Panc1 (cell line): ENCODE measurements around the gene ANKRD49. TPM values are rescaled to one million over a fixed set of nuclear protein-coding genes. Genes with fewer than 3 reads are reported as not detected.

Experiments used
- ATAC-seq: fragments of 200-7000 bp; cut with Tn5 transposase; 2 replicates; pipeline ENCODE4 v1.9.1; 2020; ENCODE audit warnings: mild to moderate bottlenecking, moderate library complexity
- BruUV-seq: library from RNA; stranded (reverse); fragments of 400-500 nt; replicated peaks from 2 replicates; lab custom pipeline; 2021; lab: Mats Ljungman, UMichigan
- CTCF ChIA-PET: fragments of 300-600 bp; sonication (Branson Sonifier 250); formaldehyde crosslinking; loops from one replicate; lab custom pipeline; 2022; ENCODE audit warnings: antibody characterized with exemption; lab: Charles Lee
- POLR2A ChIA-PET: fragments of 300-600 bp; sonication (Branson Sonifier 250); formaldehyde crosslinking; loops from one replicate; lab custom pipeline; 2022; ENCODE audit warnings: antibody characterized with exemption; lab: Charles Lee
- DNase-seq: peaks from one replicate; pipeline ENCODE4 v3.0.0-alpha.2; 2010; ENCODE audit warnings: low read depth, low spot score
- H3K27ac ChIP-seq: 2 replicates; pipeline ENCODE4 v1.5.1; 2011; ENCODE audit warnings: mild to moderate bottlenecking, low read length, inconsistent platforms
- H3K27me3 ChIP-seq: fragments of 200-500 bp; sonication (Bioruptor generic); 2 replicates; pipeline ENCODE4 v1.6.0; 2014; ENCODE audit warnings: low read length, inconsistent platforms; ENCODE audit not compliant: control insufficient read depth, insufficient read depth
- H3K36me3 ChIP-seq: fragments of 200-500 bp; sonication (Bioruptor generic); 2 replicates; pipeline ENCODE4 v1.5.1; 2014; ENCODE audit warnings: inconsistent platforms, mild to moderate bottlenecking, low read length, moderate library complexity; ENCODE audit not compliant: control insufficient read depth, insufficient read depth
- H3K4me1 ChIP-seq: 2 replicates; pipeline ENCODE4 v1.5.1; 2011; ENCODE audit warnings: inconsistent platforms, mild to moderate bottlenecking, low read length, moderate library complexity; ENCODE audit not compliant: control insufficient read depth, insufficient read depth
- H3K4me3 ChIP-seq, 2 experiments: 2 replicates each; pipeline ENCODE4 v1.5.1; 2011 to 2012; ENCODE audit warnings: low read depth in 2 of 2, low read length in 2 of 2, mild to moderate bottlenecking in 2 of 2, inconsistent platforms in 1 of 2, moderate library complexity in 1 of 2
- H3K9me3 ChIP-seq: fragments of 200-500 bp; sonication (Bioruptor generic); 2 replicates; pipeline ENCODE4 v1.5.1; 2014; ENCODE audit warnings: low read depth, mild to moderate bottlenecking, inconsistent platforms, low read length, moderate library complexity; ENCODE audit not compliant: control insufficient read depth, insufficient read depth
- CTCF ChIP-seq: fragments of 450-650 bp; IDR thresholded peaks from 2 replicates; pipeline ENCODE4 v1.5.1; 2017; ENCODE audit warnings: mild to moderate bottlenecking
- POLR2AphosphoS5 ChIP-seq: IDR thresholded peaks from 2 replicates; pipeline ENCODE4 v1.6.1; 2012; ENCODE audit warnings: mild to moderate bottlenecking, low read depth, low read length, moderate library complexity
- REST ChIP-seq, 2 experiments: IDR thresholded peaks; 2 replicates each; pipeline ENCODE4 v1.6.1; 2011 to 2012; ENCODE audit warnings: low read depth in 2 of 2, control low read depth in 1 of 2, low read length in 1 of 2, mild to moderate bottlenecking in 1 of 2, moderate library complexity in 1 of 2; ENCODE audit not compliant: insufficient read depth in 1 of 2
- SIN3A ChIP-seq: IDR thresholded peaks from 2 replicates; pipeline ENCODE4 v1.6.1; 2012; ENCODE audit warnings: low read depth, mild to moderate bottlenecking, low read length, moderate library complexity, borderline replicate concordance; ENCODE audit not compliant: insufficient read depth
- TCF7L2 ChIP-seq: IDR thresholded peaks from 2 replicates; pipeline ENCODE4 v1.6.1; 2011; ENCODE audit warnings: mild to moderate bottlenecking, low read depth, low read length, inconsistent platforms
- in situ Hi-C: cut with HindIII; loops from 2 replicates; pipeline ENCODE4 v1.10.0; 2016; ENCODE audit warnings: low sequenced_read_pairs, low pct_unique_long_range_greater_than_20kb
- intact Hi-C: fragments of 100-400 bp; cut with micrococcal nuclease; formaldehyde crosslinking; loops from one replicate; pipeline ENCODE4 v1.10.0; 2022; ENCODE audit not compliant: unreplicated experiment
- total RNA-seq: library from RNA; stranded (reverse); gene quantifications from one replicate; pipeline ENCODE4 v1.2.1, GENCODE V29; 2021; ENCODE audit not compliant: unreplicated experiment

Gene ANKRD49
- total RNA-seq, 1 experiment from 2014 or later: 15.4 TPM

GRCh38 chr11:94532211-94532610 is 38.4 kb downstream of the ANKRD49 start:
- H3K4me3 ChIP-seq: no peak overlapping the region
- no peak for TF ChIP-seq CTCF
- TF ChIP-seq REST (IDR thresholded peaks at IDR 0.05; ENCODE audit: insufficient read depth in 1 of 2, low read depth in 2 of 2, low read length in 1 of 2): no peak
- no peak for TF ChIP-seq POLR2AphosphoS5
- no peak for TF ChIP-seq SIN3A
- TF ChIP-seq TCF7L2: no peak
- H3K36me3 ChIP-seq: no peaks in the 10 kb centered on the region
- ChIA-PET CTCF (interaction anchor here (0.6 kb wide), 1 partner anchor 152 kb away, joined by 3 read pairs; no protein-coding TSS in a partner anchor), POLR2A (interaction anchor here (0.7 kb wide), 1 partner anchor 56 kb away, joined by 3 read pairs; no protein-coding TSS in a partner anchor)
- H3K4me1 ChIP-seq: no peaks in the 10 kb centered on the region
- in situ Hi-C loops (no loop called here), intact Hi-C loops (no loop called here)
- H3K9me3 ChIP-seq: no peaks in the 10 kb centered on the region
- no TSS peak for BruUV-seq
- H3K27me3 ChIP-seq: no peaks in the 10 kb centered on the region; the same call in 1 of the 2 replicates
- no peak overlapping the region for H3K27ac ChIP-seq
- ATAC-seq (no peak), DNase-seq (no peak)

- Histone ChIP-seq H3K9me3 (no peaks in the 10 kb centered on the region), H3K4me1 (no peaks in the 10 kb centered on the region), H3K4me3 (no peak overlapping the region), H3K27me3 (peaks cover 2% of the 10 kb centered on the region; the same call in 1 of the 2 replicates), H3K36me3 (no peaks in the 10 kb centered on the region), H3K27ac (no peak overlapping the region)
- in situ Hi-C loops: no loop called here
- DNase-seq (no peak), ATAC-seq (no peak)
- intact Hi-C loops: no loop called here
- no peak for TF ChIP-seq REST (IDR thresholded peaks at IDR 0.05; ENCODE audit: insufficient read depth in 1 of 2, low read depth in 2 of 2, low read length in 1 of 2)
- TF ChIP-seq CTCF: no peak
- no peak for TF ChIP-seq TCF7L2
- no peak for TF ChIP-seq POLR2AphosphoS5
- no peak for TF ChIP-seq SIN3A
- ChIA-PET CTCF (no interaction called here), POLR2A (interaction anchor here (0.6 to 1.0 kb wide), 2 partner anchors 11 to 48 kb away, joined by 3 read pairs; partner anchors contain the start of gene FUT4)
- no TSS peak for BruUV-seq
These were observed 39.4 kb downstream of the ANKRD49 start for GRCh38 chr11:94533206-94533605.
